Placental epithelial cell (primary cell): ENCODE measurements around the gene CAV3. TPM values are rescaled to one million over a fixed set of nuclear protein-coding genes. Genes with fewer than 3 reads are reported as not detected.

Source experiments
- total RNA-seq: library from RNA; depleted of rRNA; stranded (reverse); fragments of >200 nt; gene quantifications from 2 replicates; pipeline ENCODE4 v1.2.3, GENCODE V29; 2012

The CAV3 gene
- total RNA-seq = not detected in 2 replicates

GRCh38 chr3:8733332-8734094 lies at the start of gene CAV3:
Gene CAV3, plus strand, starts transcription at chr3:8733802. Its CDS starts 75 bp downstream, at chr3:8733877.

GRCh38 chr3:8769088-8769822 lies 35.7 kb downstream of the CAV3 start, which contains the start of gene OXTR:
Gene OXTR, minus strand, starts transcription at chr3:8769613. Its CDS starts 1,426 bp downstream, at chr3:8768187.

Other genes starting within 250 kb of the CAV3 start
- gene LMCD1, start 232.0 kb upstream of the CAV3 start, total RNA-seq = 73.4 and 540 TPM in 2 replicates
- gene SSUH2, start 89.0 kb upstream of the CAV3 start, total RNA-seq = 0.11 and 0.39 TPM in 2 replicates
- gene OXTR, start 35.8 kb downstream of the CAV3 start, total RNA-seq = 5.5 and 81.4 TPM in 2 replicates
- gene RAD18, start 229.7 kb downstream of the CAV3 start, total RNA-seq = 8.2 and 18.2 TPM in 2 replicates